Uterus (tissue), 2 donors: ENCODE data around the gene PCSK4.

Source experiments
- CTCF ChIP-seq, 4 experiments: fragments of 200-600 bp in 2 of 4; fragments of 450-650 bp in 2 of 4; sonication (generic) in 2 of 4; IDR thresholded peaks; one replicate each; pipeline ENCODE4 v1.5.1; 2016 to 2019; ENCODE audit warnings: antibody characterized with exemption in 4 of 4, mild to moderate bottlenecking in 2 of 4, moderate library complexity in 1 of 4
- POLR2A ChIP-seq, 2 donors: fragments of 450-650 bp; IDR thresholded peaks; one replicate each; pipeline ENCODE4 v1.6.1; 2016; ENCODE audit warnings: antibody characterized with exemption in 2 of 2, mild to moderate bottlenecking in 1 of 2, moderate library complexity in 1 of 2

DNA sequence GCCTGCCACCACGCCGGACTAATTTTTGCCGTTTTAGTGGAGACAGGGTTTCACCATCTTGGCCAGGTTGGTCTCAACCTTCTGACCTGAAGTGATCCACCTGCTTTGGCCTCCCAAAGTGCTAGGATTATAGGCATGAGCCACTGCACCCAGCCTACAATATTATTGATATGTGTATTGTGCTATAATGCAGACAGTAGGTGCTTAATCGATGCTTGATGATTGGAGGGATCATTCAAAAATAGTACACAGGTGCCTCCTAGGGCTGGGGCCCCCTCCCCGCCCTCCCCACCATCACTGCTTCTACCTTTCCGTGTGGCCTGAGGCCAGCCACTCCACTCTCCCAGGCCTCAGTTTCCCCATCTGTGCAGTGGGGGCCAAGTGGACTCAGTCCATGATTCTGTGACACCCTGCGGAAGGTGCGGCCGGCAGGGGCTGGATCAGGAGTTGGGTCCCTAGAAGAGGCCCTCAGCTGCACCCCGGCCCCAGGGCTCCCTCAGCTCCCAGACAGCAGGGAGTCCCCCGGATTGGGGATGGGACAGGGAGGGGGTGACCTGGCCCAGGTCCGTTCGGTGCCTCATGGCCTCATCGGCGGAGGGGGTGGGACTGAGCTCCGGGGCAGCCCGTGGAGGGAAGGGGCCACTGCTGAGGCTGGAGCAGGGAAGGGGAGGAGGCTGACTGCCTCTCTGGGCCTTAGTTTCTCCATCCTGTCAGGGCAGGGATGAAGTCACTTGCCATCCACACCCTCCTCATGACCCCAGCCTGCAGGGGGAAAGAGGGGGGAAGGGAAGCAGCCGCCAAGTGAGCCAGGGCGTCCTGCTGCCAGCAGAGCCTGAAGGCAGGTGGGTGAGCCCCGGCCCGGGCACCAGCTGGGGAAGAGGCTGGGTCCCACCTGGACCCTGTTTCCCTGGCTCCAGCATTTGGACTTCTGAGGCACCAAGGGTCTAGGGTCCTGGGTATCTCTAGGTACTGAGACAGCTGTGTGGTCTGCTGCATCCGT, 21.5 kb upstream of the PCSK4 start:
- TF ChIP-seq CTCF (IDR thresholded peaks at IDR 0.05) (no peak), POLR2A (IDR thresholded peaks at IDR 0.05) (no peak)
